Left renal pelvis (tissue), 4 donors: ENCODE data around the gene SPATA1. TPM values are rescaled to one million over a fixed set of nuclear protein-coding genes. Genes with fewer than 3 reads are reported as not detected.
"Not testable (repeated sequence)": the region's sequence is repeated elsewhere in the genome, so short reads cannot be mapped to it uniquely, and the experiment has no call there.

Source experiments
- DNase-seq, 4 donors: peaks; one replicate each; pipeline ENCODE4 v3.0.0-alpha.2; 2013; ENCODE audit warnings: low read depth in 4 of 4, low spot score in 3 of 4
- polyA plus RNA-seq, 4 donors: library from polyadenylated mRNA; unstranded; fragments of 120-200 nt; gene quantifications; one replicate each; pipeline ENCODE4 v1.2.1, GENCODE V29; 2013; ENCODE audit not compliant: insufficient read length in 4 of 4

Gene SPATA1
- polyA plus RNA-seq, 4 donors = 1.4 to 3.1 (median 1.6) TPM

DNA sequence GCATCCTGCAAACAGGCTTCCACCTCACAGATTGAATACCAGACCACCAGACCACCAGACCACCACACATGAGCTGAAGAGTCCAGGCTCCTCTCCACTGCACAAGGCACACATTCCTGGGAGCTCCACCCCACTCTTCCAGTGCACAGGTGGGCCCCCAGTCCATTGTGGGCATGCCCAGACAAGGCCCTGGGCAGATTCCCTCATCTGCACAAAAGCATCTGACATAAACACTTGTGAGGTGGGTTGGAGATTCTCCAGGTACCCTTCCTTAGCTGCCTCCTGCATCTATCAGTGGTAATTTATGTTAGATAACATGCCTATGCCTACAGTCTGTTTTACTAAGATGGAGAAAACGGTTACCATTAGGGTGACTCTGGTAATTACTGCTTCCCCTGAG is 79.6 kb downstream of the SPATA1 start:
- no peak for DNase-seq

DNA sequence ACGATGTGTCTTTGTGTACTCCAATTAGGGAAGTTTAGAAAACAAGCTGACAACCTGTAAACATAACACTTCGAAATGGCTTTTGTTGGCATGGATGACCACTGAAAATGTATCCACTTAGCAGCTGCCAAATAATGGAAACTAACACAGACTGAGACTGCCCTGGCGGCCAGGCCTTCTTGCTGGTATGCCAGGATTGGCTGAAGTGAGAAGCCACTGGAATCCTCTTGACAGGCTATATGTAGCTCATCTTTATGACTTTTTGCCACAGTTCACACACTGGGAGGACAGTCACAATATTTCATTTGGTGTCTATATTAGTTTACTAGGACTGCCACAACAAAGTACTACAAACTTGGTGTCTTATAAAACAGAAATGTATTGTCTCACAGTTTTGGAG is 80.9 kb downstream of the SPATA1 start:
- DNase-seq = no peak

DNA sequence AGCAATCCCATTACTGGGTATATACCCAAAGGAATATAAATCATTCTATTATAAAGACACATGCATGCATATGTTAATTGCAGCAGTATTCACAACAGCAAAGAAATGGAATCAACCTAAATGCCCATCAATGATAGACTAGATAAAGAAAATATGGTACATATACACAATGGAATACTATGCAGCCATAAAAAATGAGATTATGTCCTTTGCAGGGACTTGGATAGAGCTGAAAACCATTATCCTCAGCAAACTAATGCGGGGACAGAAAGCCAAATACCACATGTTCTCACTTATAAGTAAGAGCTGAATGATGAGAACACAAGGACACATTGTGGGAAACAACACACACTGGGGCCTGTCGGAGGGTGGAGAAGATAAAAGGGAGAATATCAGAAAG is 88.8 kb downstream of the SPATA1 start:
- DNase-seq = not testable (repeated sequence)

DNA sequence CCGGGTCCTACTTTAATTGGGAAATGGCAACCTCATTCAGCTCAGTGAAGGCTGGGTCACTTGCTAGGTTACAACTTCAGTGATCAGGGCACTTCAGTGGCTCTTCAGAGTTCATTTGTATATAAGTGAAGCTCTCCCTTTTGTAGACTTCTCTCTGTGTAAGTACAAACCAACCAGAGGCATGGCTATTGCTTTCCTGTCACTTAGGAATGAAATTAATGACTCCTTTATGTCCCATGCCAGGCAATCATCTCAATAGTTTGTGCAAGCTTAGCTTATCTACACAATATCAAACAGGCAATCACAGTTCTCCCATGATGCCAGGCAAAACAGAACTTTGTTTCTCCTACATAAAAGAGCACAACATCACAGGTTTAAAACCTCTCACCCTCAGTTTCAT is 90.8 kb downstream of the SPATA1 start:
- DNase-seq = no peak

DNA sequence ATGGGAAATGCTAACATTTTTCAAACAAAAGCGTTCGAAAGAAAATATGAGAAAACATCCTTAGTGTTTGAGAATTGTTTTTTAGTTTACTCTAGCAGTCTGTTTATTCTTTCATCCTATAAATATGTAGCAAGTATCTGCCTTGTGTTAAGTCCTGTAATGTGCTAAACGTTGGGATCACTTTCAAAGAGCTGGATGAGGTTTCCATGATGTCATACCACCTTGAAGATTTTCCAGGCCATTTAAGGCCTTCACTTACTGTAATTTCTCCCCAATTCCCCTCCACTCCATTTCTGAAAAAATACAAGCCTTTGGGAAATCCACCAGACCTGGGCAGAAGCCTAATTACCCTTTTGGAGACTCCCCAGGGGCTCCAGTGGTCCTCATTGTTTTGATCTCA is 92.2 kb downstream of the SPATA1 start:
- DNase-seq = no peak

DNA sequence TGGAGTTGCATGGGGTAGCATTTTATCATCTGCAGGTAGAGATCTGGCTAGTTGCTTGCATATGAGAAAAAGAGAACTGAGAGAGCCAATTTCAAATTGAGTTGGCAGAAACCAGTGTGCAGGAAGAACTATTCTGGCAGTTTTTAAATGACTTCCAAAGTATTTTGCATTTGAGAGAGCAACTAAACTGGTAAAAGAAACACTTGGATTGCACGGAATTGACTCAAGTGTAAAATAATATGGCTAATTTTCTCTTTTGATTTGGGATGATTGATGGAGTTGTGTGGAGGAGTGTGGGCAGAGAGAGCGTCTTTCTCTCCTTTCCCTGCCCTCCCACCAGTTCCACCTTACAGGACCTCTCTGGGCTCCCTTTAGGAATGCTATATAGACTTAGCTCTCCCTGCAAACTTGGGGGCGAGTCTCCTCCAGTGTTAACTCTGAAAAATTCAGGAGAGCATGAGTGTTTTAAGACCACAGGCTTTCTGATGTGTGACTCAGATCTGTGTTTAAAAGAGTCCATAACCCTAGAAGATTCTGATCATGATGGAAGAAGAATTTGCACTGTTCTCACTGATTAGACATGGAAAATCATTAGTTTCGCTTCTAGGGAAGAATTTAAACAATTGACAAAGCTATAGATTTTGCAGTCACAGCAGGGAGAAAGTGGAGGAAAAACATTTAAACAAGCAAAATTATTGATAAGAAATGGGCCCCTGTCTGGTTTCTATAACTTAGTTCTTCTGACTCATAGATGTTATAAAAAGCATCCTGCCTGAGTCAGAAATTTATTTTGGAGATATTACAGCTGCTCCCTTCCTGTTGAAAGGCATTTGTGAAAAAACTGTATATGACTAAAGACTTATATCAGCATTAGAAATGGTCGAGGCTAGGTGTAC is 92.9 kb downstream of the SPATA1 start:
- DNase-seq = no peak

DNA sequence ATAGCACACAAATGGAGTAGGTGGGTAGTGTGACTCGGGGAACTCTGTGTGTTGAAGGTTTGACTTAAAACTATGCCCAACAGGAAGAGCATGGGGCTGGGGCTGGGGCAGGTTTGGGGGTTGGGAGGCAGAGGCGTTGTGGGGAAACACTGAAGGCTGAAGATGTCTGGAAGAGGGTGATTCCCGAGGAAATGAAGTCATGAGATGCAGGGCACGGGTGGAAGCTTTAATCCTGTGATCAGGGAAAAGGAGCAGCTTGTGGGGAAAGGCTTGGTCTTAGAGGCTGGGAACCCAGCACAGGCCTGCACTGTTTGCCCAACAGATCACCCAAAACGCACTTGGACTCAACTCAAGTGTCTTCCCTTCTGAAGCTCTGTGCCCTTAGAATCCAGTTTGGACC is 94.6 kb downstream of the SPATA1 start:
- DNase-seq = no peak

DNA sequence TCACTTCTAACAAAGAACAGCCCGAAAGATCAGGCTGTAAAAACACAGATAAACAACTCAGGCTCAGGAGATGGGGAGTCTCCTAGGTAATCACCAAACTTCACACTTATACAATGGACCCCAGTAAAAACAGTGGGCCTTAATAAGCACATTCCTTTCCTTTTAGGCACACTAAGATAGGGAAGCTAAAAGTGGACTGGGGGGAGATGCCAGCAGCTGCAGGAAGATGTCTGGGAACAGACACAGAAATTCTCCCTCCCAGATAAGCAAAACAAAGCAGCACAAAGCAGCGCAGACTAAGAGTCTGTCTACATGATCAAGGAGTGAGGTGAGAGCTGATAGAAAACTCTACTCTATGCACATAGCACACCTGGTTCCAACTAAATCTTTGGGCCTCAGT is 97.0 kb downstream of the SPATA1 start:
- DNase-seq = no peak

DNA sequence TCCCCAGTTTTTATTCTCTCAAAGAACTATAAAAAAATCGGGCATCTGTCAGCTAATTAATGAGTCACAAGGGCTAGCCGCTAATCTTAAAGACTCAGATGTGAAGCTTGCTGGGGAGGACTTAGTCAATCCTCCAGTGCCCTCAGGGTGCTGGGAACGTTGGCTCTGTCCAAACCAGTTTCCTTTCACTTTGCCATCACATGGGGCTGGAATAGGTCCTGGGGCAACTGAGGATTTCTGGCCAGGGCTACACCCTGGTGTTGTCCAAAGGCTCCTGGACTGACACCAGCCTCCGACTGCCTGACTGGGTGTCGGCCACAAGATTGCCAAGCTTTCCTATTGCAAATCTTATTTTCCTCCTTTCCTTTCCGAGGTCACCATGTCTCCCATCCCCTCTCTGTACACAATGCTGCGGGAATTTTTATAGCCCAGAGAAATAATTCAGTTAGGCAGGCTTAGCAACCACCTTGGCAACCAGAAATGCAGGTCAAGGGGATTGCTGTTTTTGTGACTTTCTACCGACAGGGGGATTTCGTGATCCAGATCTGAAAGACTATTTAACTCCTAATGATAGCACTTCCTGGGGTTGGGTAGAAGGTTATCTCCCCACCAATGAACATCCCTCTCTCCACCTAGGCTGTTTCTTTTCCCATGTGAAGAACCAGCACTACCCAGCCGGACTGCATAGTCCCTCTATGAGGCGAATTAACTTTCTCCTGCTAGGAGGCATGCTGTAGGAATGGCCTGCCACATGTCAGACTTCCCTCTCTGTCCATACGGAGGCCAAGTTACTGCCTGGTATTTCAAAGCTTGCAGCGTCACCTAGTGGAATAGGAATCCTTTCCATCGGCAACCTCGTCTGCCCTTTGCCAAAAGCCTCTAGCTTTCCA is 98.0 kb downstream of the SPATA1 start:
- DNase-seq = no peak

DNA sequence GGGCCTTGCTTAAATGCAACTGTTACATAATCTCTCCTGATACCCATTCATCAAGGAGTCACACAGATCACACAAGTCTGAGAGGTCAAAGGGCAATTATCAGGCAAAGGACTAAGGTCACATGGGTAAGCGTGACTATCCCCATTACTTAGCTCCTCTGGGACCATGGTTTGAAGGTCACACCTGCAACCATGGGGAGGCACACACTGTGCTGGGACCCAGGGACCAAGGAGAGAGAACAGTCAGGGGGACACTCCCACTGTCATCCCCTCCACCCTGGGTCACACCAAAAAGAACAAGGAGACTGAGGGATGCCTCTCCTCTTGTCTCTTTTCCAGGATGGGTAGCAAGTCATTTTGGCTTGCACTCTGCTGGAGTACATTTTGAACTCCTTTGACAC is 99.0 kb downstream of the SPATA1 start:
- no peak for DNase-seq

DNA sequence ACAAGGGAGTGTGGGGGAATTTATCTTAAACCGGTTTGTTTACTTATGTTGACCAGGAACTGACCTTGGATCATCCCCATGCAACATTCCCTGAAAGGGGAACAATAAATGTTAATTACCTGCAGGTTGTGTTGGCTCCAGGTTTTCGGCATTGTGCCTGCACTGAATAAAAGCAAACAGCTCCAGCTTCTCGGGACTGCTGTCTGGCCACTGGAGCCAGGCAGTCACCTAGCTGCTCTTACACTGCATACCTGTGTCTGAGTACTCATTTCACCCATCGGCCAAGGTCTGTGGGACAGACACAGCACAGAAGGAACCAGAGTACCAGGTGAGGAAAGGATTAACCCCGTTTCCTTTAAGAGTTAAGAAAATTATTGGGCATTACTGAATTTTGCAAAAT is 100.8 kb downstream of the SPATA1 start:
- DNase-seq = no peak

DNA sequence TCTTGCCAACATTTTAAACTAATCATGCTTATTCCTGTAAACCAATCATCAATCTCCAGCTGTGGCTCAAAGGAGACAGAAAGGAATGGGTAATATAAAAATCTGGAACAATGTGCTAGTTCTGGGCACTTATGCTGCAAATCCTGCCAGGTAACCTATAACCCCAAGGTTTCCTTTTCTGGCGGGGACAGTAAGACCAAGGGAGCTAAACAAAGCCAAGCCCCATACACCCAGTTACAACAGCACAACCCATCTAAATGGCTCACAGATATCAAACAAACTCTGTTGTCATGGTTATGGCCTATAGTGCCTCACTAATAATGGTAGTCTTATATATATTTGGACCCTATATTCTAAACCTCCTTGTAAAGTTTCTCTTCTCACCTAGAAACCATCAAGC is 104.9 kb downstream of the SPATA1 start:
- no peak for DNase-seq

DNA sequence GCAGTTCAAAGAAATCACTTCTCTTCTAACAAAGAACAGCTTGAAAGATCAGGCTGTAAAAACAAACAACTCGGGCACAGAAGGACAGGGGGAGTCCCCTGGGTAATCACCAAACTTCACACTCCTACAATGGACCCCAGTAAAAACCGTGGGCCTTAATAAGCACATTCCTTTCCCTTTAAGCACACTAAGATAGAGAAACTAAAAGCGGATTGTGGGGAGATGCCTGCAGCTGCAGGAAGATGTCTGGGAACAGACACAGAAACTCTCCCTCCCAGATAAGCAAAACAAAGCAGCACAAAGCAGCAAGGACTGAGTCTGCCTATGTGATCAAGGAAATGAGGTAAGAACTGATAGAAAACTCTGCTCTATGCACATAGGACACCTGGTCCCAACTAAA is 105.6 kb downstream of the SPATA1 start:
- DNase-seq = no peak

DNA sequence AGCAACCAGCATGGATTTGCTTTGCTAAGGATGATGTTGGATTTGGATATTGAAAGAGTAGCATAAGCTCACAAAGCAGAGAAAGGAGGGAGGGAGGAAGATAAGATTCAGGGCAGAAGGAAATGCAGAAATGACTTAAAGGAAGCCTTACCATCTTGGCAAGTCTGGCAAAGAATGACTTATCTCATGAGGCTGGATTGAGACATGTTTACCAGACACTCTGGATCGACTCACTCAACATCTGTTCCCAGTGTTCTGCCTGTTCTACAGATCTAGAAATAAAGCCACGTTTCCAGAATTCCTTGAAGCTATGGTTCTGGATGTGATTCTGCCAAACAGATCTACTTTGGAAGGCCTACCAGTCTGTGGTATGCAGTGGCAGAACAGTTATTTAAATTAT is 106.8 kb downstream of the SPATA1 start:
- no peak for DNase-seq

DNA sequence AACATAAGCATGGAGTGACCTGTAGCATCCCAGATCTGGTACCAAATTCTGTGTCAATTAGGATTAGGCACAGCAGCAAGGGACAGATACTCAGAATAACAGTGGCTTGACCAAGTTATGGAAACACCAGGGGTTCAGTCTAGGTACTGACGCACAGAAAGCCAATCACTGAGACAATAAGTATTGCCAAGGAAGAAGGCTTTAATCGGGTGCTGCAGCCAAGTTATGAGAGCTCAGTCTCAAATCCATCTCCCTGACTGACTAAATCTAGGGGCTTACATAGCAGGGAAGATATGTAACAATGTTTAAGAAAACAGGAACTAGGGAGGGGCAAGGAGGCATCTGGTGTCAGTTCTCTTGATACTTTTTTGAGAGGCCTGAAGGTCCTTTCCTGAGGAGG is 107.7 kb downstream of the SPATA1 start:
- no peak for DNase-seq

DNA sequence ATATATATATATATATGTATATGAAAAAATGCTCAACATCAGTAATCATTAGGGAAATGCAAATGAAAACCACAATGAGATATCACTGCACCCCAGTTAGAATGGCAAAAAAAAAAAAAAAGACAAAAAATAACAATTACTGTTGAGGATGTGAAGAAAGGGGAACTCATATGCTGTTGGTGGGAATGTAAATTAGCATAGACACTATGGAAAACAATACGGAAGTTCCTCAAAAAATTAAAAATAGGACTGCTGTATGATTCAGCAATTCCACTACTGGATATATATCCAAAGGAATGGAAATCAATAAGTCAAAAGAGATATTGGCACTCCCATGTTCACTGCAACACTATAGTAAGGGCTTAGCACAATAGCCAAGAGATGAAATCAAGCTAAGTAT is 109.6 kb downstream of the SPATA1 start:
- no peak for DNase-seq

Other genes with a start within 250 kb of the SPATA1 start
- 1 to 10 TPM; 5.6 to 8.1 (median 6.3) TPM for gene SAMD13, start 204.7 kb upstream of the SPATA1 start, polyA plus RNA-seq
- gene DNASE2B, start 107.9 kb upstream of the SPATA1 start, polyA plus RNA-seq = under 1 TPM in 1 of 4 donors, not detected in 3; 0.18 TPM
- 10 to 100 TPM; 35.2 to 55.9 (median 45.5) TPM for gene RPF1, start 27.1 kb upstream of the SPATA1 start, polyA plus RNA-seq
- gene GNG5, start 195 bp downstream of the SPATA1 start, polyA plus RNA-seq = 100 to 1,000 TPM; 115 to 224 (median 163) TPM
- 10 to 100 TPM; 17.6 to 28.3 (median 25.1) TPM for gene CTBS, start 68.1 kb downstream of the SPATA1 start, polyA plus RNA-seq
- 10 to 100 TPM; 21.3 to 41.4 (median 38.9) TPM for gene SSX2IP, start 184.1 kb downstream of the SPATA1 start, polyA plus RNA-seq